Adrenal gland (tissue), 12 donors: ENCODE results near the gene BCAS3. TPM values are rescaled to one million over a fixed set of nuclear protein-coding genes. Genes with fewer than 3 reads are reported as not detected.

ENCODE experiments used
- DNase-seq, 7 donors: peaks; one replicate each; pipeline ENCODE4 v3.0.0-alpha.2; 2019 to 2020
- H3K27ac ChIP-seq, 5 donors: fragments of 200-600 bp; sonication (generic) in 4 of 5; 1 replicate in 3 of 5; 2 replicates in 2 of 5; pipeline versions ENCODE4 v1.5.1 to v1.8.0; 2016 to 2020; ENCODE audit warnings: mild to moderate bottlenecking in 1 of 5
- H3K27me3 ChIP-seq: fragments of 200-600 bp; 2 replicates; pipeline ENCODE4 v1.8.0; 2021
- H3K36me3 ChIP-seq, 2 donors: fragments of 200-600 bp; replicated peaks in 1 of 2; 1 replicate in 1 of 2; 2 replicates in 1 of 2; pipeline versions ENCODE4 v1.5.1 to v1.8.0; 2018 to 2022
- H3K4me1 ChIP-seq, 2 donors: fragments of 200-600 bp; replicated peaks in 1 of 2; 1 replicate in 1 of 2; 2 replicates in 1 of 2; pipeline versions ENCODE4 v1.5.1 to v1.8.0; 2018 to 2021
- H3K4me3 ChIP-seq, 4 donors: fragments of 200-600 bp; sonication (generic) in 3 of 4; one replicate each; pipeline ENCODE4 v1.5.1; 2016 to 2018
- H3K9me3 ChIP-seq, 3 donors: fragments of 200-600 bp; sonication (generic) in 1 of 3; replicated peaks in 1 of 3; 1 replicate in 2 of 3; 2 replicates in 1 of 3; pipeline versions ENCODE4 v1.5.1 to v1.8.0; 2016 to 2021
- CTCF ChIP-seq, 6 experiments: fragments of 450-650 bp in 4 of 6; fragments of 200-600 bp in 2 of 6; sonication (generic) in 1 of 6; IDR thresholded peaks; 1 replicate in 5 of 6; 2 replicates in 1 of 6; pipeline versions ENCODE4 v1.5.1 to v1.8.0; 2016 to 2021; ENCODE audit warnings: antibody characterized with exemption in 6 of 6, mild to moderate bottlenecking in 2 of 6, moderate library complexity in 1 of 6
- POLR2A ChIP-seq, 2 donors: fragments of 450-650 bp; IDR thresholded peaks; one replicate each; pipeline ENCODE4 v1.6.1; 2017; ENCODE audit warnings: antibody characterized with exemption in 2 of 2, mild to moderate bottlenecking in 2 of 2, moderate library complexity in 1 of 2
- WGBS, 4 donors: extraction: QIAGEN DNeasy Blood & Tissue Kit in 2 of 4; methylation state at CpG; one replicate each; pipeline versions ENCODE4 v1.1.5 to v1.1.7; 2013 to 2017; 5-methylcytosine and 5-hydroxymethylcytosine counted together
- intact Hi-C, 2 donors: fragments of 100-400 bp; cut with DNase I; formaldehyde crosslinking; loops; one replicate each; pipeline versions ENCODE4 v1.14.1 to v1.15.0; 2022 to 2023
- polyA plus RNA-seq, 3 donors: library from polyadenylated mRNA; stranded (reverse); fragments of 200-250 nt in 2 of 3; fragments of 350-450 nt in 1 of 3; fragmentation: Illumina TruSeq in 1 of 3; extraction: RNeasy Lipid Tissue Mini Kit (QIAGEN cat#74804) in 1 of 3; gene quantifications; one replicate each; pipeline ENCODE4 v1.2.3, GENCODE V29; 2013 to 2014
- total RNA-seq, 9 donors: library from RNA; depleted of rRNA in 4 of 9; stranded (reverse); fragments of >200 nt in 4 of 9; fragments of 120-200 nt in 1 of 9; fragmentation: NEBNext Ultra II Directional in 1 of 9; extraction: Animal tissue kit (Norgen Biotek cat#: 25700) in 1 of 9; gene quantifications; one replicate each; pipeline versions ENCODE4 v1.1.0 to v1.2.4, GENCODE V29; 2013 to 2023
- donor health status: healthy with polysubstance abuse.
- donor health status: Bipolar disorder and iron deficiency.
- donor health status: DM: yes; HTN: yes; CAD: no.
- donor health status: DM: no; HTN: no; CAD: no.
- donor health status: DM: no; HTN: no; CAD: no.
- donor health status: DM: yes; HTN: yes; CAD: no.

The BCAS3 gene
- total and polyA plus RNA-seq, 12 donors = 9.4 to 105 (median 29.0) TPM

DNA sequence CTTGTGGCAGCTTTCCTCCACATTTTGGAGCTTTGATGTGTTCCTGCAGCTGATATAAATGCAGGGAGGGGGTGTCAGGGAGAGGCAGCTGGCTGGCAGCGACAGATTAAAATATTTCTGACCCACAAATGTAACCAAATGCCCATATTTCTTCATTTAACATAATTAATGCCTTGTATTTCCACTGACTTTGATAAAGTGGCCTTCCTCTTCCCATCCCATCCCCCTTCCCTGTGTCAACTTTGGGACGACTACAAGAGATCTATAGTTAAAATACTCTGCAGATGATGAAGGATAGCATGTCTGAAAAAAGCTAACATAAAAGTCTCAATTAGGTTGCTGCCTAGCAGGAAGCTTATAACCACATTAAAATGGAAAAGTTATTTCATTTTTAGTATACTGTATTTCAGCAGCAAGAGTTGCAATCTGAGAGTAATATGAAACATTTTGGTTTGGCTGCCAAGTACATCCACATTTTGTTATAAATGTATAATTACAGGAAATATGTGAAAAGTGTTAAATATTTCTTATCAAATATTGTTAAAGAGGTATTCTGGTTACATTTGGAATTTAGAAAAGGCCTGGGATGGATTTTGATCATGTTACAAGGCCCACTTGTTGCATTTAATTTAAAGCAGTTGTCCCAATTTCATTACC is 483.3 kb downstream of the BCAS3 start:
- intact Hi-C loops = no loop called here
- TF ChIP-seq CTCF (IDR thresholded peaks at IDR 0.05) (no peak), POLR2A (IDR thresholded peaks at IDR 0.05) (no peak)
- WGBS, 4 donors = 46 to 72% (median 61%) methylated on average over 2 of the region's 2 CpGs
- DNase-seq = no peak
- peak overlapping the region in 1 of 5 donors; percentile 4 for H3K27ac ChIP-seq
- no peaks in the 10 kb centered on the region for H3K36me3 ChIP-seq
- H3K9me3 ChIP-seq = no peaks in the 10 kb centered on the region
- H3K4me3 ChIP-seq = no peak overlapping the region
- peaks cover 0 to 15% of the 10 kb centered on the region in 2 donors for H3K4me1 ChIP-seq
- no peaks in the 10 kb centered on the region for H3K27me3 ChIP-seq

DNA sequence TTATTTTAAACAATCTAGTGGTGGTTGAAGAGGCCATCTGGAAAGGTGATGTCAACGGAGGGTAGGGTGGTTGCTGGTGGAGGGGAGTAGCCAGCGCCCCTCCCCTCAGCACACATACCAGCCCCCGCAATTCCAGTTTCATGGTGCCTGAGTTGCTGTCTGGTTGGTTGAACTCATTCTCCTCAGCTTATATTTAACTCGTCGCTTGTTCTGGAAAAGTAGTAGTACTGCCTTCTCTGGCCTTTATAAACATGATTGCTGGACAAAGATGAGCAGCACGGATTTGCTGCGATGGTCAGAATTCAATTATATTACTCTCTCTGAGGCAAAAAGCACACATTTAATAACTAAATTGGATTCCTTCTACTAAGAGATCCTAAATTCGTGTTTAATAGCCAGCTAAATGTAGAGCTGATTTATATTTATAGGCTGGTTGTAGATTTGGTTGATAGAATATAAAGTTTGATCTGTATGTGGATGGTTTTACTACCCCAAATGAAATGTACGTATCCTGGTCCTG is 484.0 kb downstream of the BCAS3 start:
- H3K27me3 ChIP-seq = no peaks in the 10 kb centered on the region
- H3K36me3 ChIP-seq = no peaks in the 10 kb centered on the region
- H3K4me3 ChIP-seq = no peak overlapping the region
- intact Hi-C loops = no loop called here
- no peaks in the 10 kb centered on the region for H3K9me3 ChIP-seq
- TF ChIP-seq CTCF (IDR thresholded peaks at IDR 0.05) = no peak
- no peak for TF ChIP-seq POLR2A (IDR thresholded peaks at IDR 0.05)
- H3K27ac ChIP-seq = peak overlapping the region in 1 of 5 donors; percentile 4
- DNase-seq = no peak
- WGBS, 4 donors = 84 to 96% (median 90%) methylated on average over 9 of the region's 9 CpGs
- peaks cover 0 to 13% of the 10 kb centered on the region in 2 donors for H3K4me1 ChIP-seq

GRCh38 chr17:61164517-61164916 is 486.9 kb downstream of the BCAS3 start:
- TF ChIP-seq CTCF (IDR thresholded peaks at IDR 0.05) = no peak
- no peak for TF ChIP-seq POLR2A (IDR thresholded peaks at IDR 0.05)
- intact Hi-C loops = no loop called here
- H3K4me1 ChIP-seq = peaks cover 0 to 12% of the 10 kb centered on the region in 2 donors
- H3K9me3 ChIP-seq = no peaks in the 10 kb centered on the region
- no peak overlapping the region for H3K27ac ChIP-seq
- no peaks in the 10 kb centered on the region for H3K36me3 ChIP-seq
- no peak for DNase-seq
- no peak overlapping the region for H3K4me3 ChIP-seq
- WGBS, 4 donors = 94 to 98% (median 96%) methylated on average over 3 of the region's 3 CpGs
- H3K27me3 ChIP-seq = no peaks in the 10 kb centered on the region

- peaks cover 0 to 6% of the 10 kb centered on the region in 2 donors for H3K4me1 ChIP-seq
- TF ChIP-seq POLR2A (IDR thresholded peaks at IDR 0.05) (no peak), CTCF (IDR thresholded peaks at IDR 0.05) (no peak)
- H3K27ac ChIP-seq = no peak overlapping the region
- no peak overlapping the region for H3K4me3 ChIP-seq
- WGBS, 4 donors = 22 to 49% (median 35%) methylated on average over 1 of the region's 1 CpG
- no peaks in the 10 kb centered on the region for H3K36me3 ChIP-seq
- no peaks in the 10 kb centered on the region for H3K27me3 ChIP-seq
- DNase-seq = no peak
- intact Hi-C loops = no loop called here
- no peaks in the 10 kb centered on the region for H3K9me3 ChIP-seq
These were observed 489.4 kb downstream of the BCAS3 start for GRCh38 chr17:61167075-61167474.
